ENCODE data around the gene CD320.

- TF ChIP-seq YY1 (IDR thresholded peaks at IDR 0.05; ENCODE audit: low read depth, low read length) (no peak), GABPA (IDR thresholded peaks at IDR 0.05; ENCODE audit: low read depth) (no peak), POLR2AphosphoS5 (IDR thresholded peaks at IDR 0.05; ENCODE audit: low read length) (no peak), SKIL (IDR thresholded peaks at IDR 0.05; ENCODE audit: low read depth, poor library complexity, severe bottlenecking) (no peak), CTCF (IDR thresholded peaks at IDR 0.05 in 2 of 3, conservative IDR thresholded peaks at IDR 0.05 in 1 of 3; ENCODE audit: control insufficient read depth in 2 of 3, extremely low read depth in 1 of 3, insufficient read depth in 1 of 3, low read depth in 3 of 3, low read length in 3 of 3) (no peak), POLR2A (IDR thresholded peaks at IDR 0.05; ENCODE audit: low read depth, low read length) (no peak), ESRRA (IDR thresholded peaks at IDR 0.05; ENCODE audit: low read length) (no peak), NFIC (IDR thresholded peaks at IDR 0.05; ENCODE audit: low read depth, low read length) (no peak), TAF1 (IDR thresholded peaks at IDR 0.05; ENCODE audit: borderline replicate concordance, low read depth, low read length) (no peak), TBL1XR1 (IDR thresholded peaks at IDR 0.05; ENCODE audit: low read depth, low read length) (no peak), NR2C1 (IDR thresholded peaks at IDR 0.05) (no peak), SP1 (IDR thresholded peaks at IDR 0.05; ENCODE audit: low read depth, low read length) (no peak), JUND (IDR thresholded peaks at IDR 0.05; ENCODE audit: low read depth, low read length) (no peak)
- TF ChIP-seq, protein P1, sequence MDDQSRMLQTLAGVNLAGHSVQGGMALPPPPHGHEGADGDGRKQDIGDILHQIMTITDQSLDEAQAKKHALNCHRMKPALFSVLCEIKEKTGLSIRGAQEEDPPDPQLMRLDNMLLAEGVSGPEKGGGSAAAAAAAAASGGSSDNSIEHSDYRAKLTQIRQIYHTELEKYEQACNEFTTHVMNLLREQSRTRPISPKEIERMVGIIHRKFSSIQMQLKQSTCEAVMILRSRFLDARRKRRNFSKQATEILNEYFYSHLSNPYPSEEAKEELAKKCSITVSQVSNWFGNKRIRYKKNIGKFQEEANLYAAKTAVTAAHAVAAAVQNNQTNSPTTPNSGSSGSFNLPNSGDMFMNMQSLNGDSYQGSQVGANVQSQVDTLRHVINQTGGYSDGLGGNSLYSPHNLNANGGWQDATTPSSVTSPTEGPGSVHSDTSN (IDR thresholded peaks at IDR 0.05; ENCODE audit: insufficient replicate concordance, low read depth, low read length): no peak
Measured at GRCh38 chr19:8261347-8261746, 46.8 kb downstream of the CD320 start.
